GM18507 (cell line): ENCODE results near the gene P2RX1.
A peak's percentile ranks its signal among the peaks of the same experiment; 100 is the strongest.

Source experiments
- DNase-seq: peaks from one replicate; pipeline ENCODE4 v3.0.0; 2011; ENCODE audit warnings: low read depth; ENCODE audit not compliant: insufficient read length; ENCODE audit errors: extremely low spot score
- FAIRE-seq: peaks from 2 replicates; lab custom pipeline; 2011; peaks lifted over from hg19 to GRCh38; lab: Jason Lieb, UNC

The P2RX1 gene

DNA sequence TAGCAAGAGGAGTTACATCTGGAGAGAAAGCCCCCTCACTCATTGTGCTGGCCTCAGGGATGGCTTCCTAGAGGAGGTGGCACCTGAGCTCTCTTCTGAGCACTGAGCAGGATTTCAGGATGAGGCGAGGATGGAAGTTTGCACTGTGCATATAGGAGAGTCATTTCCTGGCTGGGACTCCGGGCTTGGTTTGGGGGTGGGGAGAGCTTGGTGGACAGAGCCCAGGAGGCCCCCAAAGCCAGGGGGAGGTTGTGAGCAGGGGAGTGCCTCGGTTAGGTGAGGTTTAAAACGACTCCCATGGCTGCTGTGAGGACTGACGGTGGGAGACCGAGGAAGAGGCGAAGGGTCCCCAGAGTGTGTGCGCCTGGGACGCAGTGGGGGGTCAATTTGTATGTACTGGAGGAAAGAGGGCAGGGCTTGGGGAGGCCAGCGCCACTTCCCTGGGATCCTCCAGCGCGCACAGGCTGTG is 24.6 kb downstream of the P2RX1 start:
- DNase-seq (no peak), FAIRE-seq (no peak)

DNA sequence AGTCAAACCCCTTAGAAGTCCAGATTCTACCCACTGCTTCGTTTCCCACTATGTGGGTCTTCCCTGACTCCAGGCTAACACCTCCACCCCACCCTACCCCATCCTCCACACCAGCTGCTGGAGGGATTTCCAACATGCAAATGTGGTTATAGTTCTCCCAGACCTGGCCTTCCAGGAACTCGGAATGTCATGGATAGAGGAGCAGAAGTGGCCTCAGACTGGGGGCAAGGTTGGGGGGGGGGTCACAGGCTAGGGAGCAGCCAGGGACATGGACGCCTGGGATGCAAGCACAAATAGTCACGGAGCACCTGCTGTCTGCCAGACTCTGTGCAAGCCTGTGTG is 25.4 kb downstream of the P2RX1 start:
- no peak for DNase-seq
- no peak for FAIRE-seq

GRCh38 chr17:3890082-3890877 is 26.0 kb downstream of the P2RX1 start:
- FAIRE-seq, result no peak
- no peak for DNase-seq

DNA sequence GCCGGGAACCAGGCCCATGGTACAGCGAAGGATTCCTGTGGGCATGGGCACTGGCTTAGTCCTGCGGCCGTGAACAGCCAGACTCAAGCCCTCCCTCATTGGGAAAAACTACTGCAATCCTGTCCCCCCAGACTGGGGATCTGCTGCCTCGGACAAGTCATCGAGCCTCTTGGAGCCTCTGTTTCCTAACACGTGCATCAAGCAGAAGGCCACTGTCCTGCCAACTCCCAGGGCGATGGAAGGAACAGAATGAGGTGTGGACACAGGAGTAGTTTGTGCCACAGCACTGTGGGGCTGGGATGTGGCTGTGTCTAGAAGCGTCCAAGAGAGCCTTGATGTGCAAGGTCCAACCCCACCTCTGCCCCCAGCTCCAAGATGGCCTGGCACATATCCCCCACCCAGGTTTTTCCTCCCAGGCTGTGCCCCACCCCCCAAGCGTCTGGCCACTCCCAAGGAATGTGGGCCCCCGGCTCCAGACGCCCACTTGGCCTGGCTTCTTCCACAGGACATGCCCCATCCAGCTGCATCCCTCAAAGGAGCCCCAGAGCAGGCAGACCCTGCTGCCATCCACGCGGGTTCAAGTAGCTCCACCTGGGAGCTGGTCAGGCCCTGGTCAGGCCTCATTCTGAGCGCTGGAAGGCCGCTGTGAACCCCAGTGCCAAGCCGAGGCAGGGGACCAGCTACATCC is 26.8 kb downstream of the P2RX1 start:
- DNase-seq (no peak), FAIRE-seq (no peak)

DNA sequence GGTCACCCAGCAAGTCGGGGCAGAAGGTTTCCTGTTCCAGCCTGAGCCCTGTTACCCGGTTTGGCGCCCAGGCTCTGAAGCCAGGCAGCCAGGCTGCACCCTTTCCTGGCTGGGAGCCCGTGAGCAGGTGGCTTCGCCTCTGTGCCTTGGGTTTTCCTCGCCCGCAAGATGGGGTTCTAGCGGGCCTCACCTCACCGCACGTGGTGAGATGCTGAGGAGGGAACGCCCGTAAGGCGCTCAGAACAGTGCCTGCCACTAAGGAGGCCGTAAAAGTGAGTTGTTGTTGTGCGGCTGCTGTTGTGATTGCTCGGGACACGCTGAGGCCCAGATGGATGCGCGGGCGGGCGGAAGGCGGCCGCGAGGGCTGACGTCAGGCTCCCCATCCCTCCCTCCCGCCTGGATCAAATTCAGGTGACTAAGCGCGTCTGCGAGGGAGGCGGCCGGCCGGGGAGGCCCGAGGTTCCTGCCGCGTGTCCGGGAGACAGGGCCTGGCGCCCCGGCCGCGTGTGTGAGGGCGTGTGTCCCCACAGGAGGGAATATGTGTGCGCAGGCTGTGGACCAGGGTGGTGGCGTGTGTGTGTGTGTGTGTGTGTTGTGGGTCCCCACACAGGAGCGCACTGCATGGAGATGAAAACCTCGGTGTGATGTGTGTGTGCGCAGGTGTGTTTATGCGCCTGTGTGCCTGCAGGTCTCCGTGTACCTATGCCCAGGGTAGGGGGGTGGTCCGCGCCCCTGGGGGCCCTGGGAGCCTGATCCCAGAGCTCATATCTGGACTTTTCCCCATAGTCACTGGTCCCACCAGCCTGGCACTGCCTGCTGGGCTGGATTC is 27.7 kb downstream of the P2RX1 start:
- FAIRE-seq (no peak), DNase-seq (no peak)

DNA sequence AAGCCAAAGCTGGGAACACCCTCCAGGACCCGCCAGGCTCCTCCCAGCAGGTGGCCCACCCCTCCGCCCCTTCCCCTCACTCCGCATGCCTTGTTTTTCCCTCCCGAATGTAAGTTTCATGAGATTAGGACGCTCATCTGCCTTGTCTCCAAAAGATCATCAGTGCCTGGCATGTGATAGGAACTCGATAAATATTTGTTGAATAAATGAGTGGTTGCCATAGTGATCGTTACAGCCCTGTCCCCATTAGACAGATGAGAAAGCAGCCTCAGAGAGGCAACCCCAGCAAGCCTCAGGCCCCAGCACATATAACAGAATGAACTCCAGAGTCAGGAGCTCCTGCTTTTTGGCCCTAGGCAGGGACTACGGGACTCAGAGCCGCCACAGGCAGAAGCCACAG is 28.5 kb downstream of the P2RX1 start:
- DNase-seq (no peak), FAIRE-seq (no peak)

- FAIRE-seq, result no peak
These were observed 28.9 kb downstream of the P2RX1 start for GRCh38 chr17:3887394-3887793.

DNA sequence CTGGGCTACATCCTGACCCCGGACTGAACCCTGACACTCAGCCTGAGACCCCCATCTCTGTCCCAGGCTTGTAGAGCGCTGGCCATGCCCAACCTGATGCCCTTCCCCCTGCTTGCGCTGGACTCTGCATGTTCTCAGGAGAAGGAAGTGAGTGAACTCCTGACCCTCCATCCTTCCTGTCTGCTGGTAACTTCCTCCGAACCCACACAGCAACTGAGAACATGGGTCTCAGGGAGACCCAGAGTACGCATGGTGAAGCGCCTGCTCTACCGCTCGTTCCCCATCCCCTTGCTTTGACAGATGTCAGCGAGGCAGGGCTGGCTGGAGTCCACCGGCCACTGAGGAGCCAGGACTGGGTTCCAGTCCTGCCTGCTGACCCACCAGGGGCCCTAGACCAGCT is 29.5 kb downstream of the P2RX1 start:
- DNase-seq (no peak), FAIRE-seq (peak; percentile 51)

More at GRCh38 chr17:3887394-3887793, 28.9 kb downstream of the P2RX1 start:
- DNase-seq, result no peak

- no peak for FAIRE-seq
These were observed 30.3 kb downstream of the P2RX1 start for GRCh38 chr17:3885970-3886369.

GRCh38 chr17:3885271-3885670 is 31.0 kb downstream of the P2RX1 start:
- FAIRE-seq (no peak), DNase-seq (no peak)

More at GRCh38 chr17:3885970-3886369, 30.3 kb downstream of the P2RX1 start:
- DNase-seq, result no peak

DNA sequence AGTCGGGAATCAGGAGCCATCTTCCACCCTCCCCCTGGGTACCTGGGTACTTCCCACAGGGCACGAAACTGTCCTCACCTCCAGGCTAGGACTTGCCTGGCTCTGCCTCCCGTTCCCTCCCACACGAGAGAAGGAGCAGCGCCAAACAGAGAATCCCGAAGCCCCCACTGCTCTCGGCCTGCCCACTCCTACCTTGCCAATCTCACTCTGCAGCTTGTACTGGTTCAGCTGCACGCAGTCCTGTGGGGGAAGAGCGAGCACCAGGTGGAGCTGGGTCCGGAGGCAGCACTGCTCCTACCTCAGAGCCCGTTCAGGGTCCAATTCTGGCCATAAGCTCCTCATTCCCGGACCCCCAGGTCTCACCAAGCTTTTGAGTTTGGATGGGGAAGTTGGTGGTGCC is 32.1 kb downstream of the P2RX1 start:
- DNase-seq (no peak), FAIRE-seq (no peak)

GRCh38 chr17:3882276-3882675 is 34.0 kb downstream of the P2RX1 start:
- FAIRE-seq (no peak), DNase-seq (no peak)

DNA sequence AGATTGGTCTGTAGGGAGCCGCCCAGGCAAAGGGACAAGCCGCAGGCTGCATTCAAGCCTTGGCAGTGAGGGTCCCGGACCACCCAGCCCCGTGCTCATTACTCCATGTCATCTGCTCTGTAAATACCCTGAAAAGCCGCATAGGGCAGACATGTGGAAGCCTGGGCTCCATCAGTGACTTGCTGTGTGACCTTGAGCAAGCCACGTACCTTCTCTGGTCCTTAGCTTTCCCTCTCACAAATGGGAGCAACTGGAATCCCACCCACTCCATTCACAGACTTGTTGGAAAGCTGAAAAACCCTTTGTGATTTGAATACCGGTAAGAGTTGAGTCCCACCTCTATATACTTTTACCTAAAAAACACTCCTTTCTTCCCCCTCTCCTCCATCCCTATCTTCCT is 35.3 kb downstream of the P2RX1 start:
- DNase-seq (no peak), FAIRE-seq (no peak)

GRCh38 chr17:3879591-3880417 is 36.5 kb downstream of the P2RX1 start:
- no peak for FAIRE-seq
- DNase-seq, result no peak

DNA sequence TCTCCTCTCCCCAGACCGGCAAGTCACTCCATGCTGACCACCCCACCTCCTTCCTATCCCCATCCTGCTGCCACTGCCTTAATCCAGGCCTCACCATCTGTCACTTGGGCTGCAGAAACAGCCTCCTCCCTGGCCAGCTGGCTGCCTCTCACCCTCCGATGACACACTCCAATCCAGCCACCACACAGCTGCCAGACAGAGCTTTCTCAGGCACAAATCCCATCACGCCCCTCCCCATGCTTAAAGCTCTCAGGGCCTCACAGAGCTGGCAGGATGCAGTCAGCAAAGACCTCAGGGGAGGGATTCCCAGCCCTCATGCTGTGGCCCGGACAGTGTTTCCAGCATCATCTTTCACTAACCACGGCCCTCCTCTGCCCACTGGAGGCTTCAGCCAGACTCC is 37.1 kb downstream of the P2RX1 start:
- FAIRE-seq, result no peak
- no peak for DNase-seq

- DNase-seq (no peak), FAIRE-seq (no peak)
These were observed 39.0 kb downstream of the P2RX1 start for GRCh38 chr17:3877220-3877619.

DNA sequence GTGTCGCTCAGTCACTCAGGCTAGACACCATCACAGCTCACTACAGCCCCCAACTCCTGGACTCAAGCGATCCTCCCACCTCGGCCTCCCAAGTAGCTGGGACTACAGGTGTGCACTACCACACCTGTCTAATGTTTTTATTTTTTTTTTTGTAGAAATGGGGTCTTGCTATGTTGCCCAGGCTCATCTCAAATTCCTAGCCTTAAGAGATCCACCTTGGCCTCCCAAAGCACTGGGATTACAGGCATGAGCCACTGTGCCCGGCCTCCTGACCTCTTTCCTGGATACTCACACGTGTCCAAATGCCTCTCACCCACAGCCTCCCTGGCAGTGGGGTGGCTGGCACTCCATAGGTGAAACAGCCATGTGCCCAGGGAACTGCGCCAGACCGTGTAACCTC is 40.9 kb downstream of the P2RX1 start:
- DNase-seq (no peak), FAIRE-seq (no peak)

- FAIRE-seq (no peak), DNase-seq (no peak)
These were observed 42.4 kb downstream of the P2RX1 start for GRCh38 chr17:3873862-3874261.

DNA sequence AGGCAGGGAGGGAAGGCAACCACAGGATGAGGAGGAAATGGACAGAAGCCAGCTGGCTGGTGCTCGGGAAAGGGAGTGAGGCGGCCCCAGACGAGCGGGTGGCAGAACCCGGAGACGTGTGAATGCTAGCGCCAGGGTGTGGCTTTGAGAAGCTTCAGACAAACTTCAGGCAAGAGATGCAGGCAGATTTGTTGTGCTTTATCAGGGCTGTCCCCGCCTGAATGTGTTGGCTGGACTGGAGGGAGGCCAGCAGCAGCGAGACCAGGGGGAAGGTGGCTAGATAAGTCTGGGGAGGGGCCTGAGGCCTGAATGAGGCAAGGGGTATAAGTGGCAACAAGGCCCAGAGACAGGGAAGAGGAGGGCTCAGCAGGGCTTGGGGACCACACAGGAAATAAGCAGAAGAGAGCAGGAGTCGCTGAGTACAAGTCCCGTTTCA is 45.4 kb downstream of the P2RX1 start:
- peak; percentile 92 for FAIRE-seq

More for the DNA sequence above, 45.4 kb downstream of the P2RX1 start:
- DNase-seq, result no peak
